CD4-positive, alpha-beta T cell treated with Interleukin-1 beta for 1 hour (primary cell): ENCODE data around the gene ITCH.
"Not testable (repeated sequence)": the region's sequence is repeated elsewhere in the genome, so short reads cannot be mapped to it uniquely, and the experiment has no call there.

ENCODE experiments used
- DNase-seq, 2 donors: peaks; one replicate each; pipeline ENCODE4 v3.0.0-alpha.2; 2020 to 2022

ITCH gene

DNA sequence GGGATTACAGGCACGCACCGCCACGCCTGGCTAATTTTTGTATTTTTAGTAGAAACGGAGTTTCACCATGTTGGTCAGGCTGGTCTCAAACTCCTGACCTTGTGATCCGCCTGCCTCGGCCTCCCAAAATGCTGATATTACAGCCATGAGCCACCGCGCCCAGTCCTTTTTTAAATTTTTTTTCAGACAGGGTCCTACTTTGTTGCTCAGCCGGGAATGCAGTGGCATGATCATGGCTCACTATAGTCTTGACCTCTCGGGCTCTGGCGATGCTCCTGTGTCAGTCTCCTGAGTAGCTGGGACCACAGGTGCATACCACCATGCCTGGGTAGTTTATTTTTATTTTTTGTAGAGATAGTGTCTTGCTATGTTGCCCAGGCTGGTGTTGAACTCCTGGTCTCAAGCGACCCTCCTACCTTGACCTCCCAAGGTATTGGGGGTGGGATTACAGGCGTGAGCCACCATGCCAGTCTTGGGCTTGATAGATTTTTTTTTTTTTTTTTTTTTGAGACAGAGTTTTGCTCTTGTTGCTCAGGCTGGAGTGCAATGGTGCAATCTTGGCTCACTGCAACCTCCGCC is 19.9 kb downstream of the ITCH start:
- not testable (repeated sequence) for DNase-seq

DNA sequence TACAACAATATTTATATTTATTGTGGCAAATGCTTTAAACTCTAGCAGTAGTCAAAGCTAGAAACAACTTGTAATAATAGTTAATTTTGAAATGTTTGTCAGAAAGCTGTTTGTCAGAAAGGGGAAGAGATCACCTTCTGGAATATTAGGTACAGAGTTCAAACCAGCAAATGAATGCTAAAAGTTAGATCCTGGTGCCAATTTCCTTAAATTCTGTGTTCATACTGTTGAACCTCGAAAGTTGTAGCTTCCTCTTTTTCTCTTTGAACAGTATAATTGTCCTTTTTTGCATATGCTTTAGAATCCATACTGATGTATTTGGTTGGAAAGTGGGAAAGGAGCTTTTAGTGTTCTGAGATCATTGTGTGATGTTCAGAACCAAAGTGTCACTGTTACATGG is 22.4 kb downstream of the ITCH start:
- no peak for DNase-seq

DNA sequence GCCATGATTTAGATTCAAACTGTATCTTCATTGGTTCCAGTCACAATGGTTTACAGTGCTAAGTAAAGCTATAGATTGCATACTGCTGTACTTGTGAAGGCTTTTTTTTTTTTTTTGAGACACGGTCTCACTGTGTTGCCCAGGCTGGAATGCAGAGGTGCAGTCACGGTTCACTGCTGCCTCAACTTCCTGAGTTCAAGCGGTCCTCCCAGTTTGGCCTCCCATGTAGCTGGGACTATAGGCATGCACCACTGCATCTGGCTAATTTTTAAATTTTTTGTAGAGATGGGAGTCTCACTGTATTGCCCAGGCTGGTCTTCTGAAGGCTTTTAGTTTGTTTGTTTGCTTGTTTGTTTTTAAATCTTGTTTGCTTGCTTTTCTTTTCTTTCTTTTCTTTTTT is 24.9 kb downstream of the ITCH start:
- no peak for DNase-seq

DNA sequence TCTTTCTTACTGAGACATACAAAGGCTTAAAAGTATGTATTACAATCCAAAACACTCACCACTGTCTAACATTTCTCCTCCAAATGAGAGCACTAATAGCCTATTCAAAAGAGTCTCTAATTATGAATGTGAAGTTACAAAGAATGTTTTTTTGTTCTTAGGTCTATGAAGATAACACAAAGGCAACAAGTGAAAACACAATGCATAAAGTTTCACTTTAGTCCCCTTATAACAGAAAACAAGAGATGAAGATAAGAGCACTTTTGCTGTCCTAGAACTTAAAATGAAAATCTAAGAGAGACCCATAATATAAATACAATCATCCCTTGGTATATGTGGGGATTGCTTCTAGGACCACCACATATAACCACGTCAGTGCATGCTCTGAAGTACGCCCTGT is 25.6 kb downstream of the ITCH start:
- DNase-seq, result no peak

DNA sequence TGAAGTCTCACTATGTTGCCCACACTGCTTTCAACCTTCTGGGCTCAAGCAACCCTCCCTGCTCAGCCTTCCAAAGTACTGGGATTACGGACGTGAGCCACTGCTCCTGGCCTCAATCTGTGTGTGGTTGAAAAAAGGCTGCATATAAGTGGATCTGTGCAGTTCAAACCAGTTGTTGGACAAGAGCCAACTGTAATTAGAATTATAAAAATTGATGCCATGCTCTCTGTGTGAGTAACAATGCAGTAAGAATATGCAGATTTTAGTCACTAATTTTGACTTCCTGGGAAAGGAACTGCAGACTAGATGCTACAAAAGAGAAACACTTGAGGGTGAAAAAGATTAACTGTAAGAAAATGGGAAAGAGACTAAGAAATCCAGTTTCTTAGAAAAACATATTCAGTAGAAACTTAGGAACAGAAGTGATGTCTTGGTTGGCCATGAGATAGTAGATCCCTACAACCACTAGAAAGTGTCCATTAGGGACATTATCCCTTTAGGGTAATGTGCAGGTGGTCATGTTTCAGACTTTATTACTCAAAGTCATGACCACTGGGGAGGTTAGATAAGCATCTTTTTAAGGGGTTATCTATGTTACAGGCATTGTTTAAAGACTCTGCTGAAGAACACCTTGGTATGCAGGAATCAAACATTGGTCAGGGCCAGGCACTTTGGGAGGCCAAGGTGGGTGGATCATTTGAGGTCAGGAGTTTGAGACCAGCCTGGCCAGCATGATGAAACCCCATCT is 26.3 kb downstream of the ITCH start:
- no peak for DNase-seq

DNA sequence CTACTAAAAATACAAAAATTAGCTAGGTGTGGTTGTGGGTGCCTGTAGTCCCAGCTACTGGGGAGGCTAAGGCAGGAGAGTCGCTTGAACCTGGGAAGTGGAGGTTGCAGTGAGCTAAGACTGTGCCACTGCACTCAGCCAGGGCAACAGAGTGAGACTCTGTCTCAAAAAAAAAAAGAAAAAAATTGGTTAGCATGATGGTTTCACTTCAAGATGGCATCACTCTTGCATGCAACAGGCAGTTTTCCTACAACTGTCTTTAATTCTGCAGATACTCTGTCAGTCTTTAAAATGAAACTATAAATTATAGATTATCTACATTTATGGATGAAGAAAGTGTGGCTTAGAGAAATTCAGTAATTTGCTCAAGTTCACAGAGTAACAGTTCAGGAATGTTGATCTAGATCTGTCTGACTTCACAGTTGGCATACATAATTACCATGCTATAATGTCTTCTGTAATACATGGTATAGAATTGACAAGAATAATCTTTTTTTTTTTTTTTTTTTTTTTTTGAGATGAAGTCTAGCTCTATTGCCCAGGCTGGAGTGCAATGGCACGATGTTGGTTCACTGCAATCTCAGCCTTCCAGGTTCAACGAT is 27.0 kb downstream of the ITCH start:
- DNase-seq, result no peak

DNA sequence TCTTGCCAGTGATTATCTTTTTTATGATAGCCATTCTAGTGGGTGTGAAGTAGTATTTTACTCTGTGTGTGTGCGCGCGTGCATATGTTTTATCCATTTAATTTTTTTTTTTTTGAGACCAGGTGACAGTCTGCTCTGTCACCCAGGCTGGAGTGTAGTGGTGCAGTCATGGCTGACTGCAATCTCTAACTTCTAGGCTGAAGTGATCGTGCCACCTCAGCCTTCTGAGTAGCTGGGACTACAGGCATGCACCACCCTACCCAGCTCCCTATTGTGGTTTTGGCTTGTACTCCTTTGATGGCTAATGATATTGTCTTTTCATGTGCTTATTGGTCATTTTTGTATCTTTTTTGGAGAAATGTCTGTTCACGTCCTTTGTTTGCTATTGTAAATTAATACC is 33.3 kb downstream of the ITCH start:
- no peak for DNase-seq

DNA sequence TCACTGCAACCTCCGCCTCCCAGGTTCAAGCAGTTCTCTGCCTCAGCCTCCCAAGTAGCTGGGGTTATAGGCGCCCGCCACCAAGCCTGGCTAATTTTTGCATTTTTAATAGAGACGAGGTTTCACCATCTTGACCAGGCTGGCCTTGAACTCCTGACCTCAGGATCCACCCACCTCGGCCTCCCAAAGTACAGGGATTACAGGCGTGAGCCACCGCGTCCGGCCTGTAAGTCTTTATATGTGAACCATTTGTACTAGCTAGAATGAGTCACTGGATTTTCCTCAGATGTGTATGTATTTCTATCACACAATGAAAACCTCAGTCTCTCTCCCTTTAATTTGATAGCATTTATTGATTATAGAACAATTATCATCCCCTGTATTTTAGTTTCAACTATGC is 34.0 kb downstream of the ITCH start:
- no peak for DNase-seq

DNA sequence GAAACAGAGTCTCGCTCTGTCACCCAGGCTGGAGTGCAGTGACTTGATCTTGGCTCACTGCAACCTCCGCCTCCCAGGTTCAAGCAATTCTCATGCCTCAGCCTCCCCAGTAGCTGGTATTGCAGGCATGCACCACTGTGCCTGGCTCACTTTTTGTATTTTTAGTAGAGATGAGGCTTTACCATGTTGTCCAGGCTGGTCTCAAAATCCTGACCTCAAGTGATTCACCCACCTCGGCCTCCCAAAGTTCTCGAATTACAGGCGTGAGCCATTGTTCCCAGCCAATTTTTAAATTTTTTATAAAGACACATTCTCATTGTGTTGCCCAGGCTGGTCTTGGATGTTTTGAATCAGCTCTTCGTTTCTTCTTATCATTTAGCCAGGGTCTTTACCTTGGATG is 37.7 kb downstream of the ITCH start:
- DNase-seq, result not testable (repeated sequence)

DNA sequence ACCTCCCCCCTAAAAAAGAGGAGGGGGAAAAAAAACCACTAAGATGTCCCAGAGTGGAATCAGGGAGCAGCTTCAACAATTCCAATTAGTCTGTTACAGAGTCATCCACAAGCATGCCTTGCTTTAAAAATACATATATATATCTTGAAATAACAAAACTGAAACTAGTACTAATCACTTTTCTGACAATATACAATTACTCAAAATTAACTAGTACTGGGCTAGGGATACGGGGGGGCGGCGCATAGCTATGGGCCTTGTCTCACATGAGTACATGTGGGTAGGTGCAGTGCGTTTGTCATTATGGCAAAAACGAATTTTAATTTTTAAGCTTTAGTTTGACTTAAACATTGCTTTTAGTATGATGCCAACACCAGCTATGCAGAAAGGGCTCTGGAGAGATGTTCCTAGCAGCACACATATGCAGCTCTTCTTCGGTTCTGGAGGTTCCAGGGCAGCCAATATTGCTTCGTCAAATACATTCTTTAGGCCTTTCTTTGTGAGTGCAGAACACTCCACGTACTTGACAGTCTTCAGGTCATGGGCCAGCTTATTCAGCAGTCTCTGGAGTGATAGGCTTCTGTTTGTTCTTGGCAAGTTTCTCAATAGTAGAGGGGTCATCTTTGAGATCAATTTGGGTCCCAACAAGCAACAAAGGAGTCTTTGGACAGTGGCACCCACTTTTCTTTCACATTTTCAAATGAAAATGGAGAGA is 38.8 kb downstream of the ITCH start:
- no peak for DNase-seq

DNA sequence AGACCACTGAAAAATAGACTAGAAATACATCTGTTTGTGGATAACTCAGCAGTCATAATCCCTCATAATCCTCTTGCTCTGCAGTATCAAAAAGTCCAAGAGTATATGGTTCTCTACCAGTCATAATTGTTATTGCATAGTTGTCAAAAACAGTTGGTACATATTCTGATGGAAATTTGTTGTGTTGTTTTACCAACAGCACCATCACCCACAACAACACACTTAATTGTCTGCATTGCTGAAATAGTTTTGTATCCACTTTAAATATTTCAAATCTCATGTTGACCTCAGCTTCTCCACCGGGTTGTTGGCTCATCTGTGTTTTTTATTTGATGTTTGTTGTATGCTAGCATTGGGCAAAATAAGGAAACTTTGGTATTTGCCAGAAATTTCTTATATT is 39.4 kb downstream of the ITCH start:
- no peak for DNase-seq

DNA sequence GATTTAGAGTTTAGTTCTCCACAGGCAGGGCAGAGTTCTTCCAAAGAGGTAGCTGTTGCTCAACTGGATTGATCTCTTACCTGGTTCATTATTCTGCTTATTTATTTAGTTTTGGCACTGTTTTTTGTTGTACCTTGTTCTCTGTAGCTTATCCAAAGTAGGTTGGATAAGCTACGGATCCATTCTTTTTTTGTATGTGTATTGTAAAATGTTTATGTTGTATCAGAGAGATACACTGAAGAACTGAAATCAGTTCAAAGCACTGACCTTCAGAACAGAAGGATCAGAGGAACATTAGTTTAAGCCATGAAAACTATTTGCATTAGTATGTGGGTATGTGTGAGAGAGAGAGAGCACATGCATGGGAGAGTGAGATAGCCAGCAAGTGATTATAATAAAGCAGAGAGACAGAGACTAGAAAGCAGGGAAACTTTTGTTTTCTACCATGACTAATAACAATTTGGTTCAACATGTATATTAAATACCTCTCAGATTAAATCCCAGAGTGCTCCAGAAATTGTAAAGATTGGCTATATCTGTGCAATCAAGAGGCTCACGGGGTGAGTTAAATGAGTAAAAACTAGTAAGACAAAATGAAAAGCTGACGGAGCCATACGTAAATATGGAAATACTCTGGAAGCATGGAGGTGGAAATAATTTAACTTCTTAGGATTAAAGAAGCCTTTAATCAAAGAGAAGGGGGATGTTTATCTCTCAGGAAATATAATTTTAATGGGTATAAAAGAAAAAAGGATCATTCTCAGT is 40.2 kb downstream of the ITCH start:
- DNase-seq, result no peak

DNA sequence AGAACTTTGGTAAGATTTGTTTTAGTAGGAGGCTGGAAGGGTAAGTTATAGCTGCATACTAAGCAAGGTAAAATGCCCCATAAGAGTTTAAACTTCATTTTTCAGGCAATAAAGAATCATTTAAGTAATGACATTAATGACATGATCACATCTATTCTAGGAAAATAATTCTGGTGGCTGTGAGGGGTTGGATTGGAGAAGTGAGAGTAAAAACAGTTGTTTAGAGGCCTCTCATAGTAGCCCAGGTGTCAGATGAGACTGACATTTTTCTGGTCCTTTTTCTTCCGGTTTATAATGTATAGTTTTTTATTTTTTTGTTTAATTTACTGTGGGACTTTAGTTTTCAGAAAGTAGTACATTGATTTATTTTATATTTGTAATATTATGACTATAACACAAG is 40.8 kb downstream of the ITCH start:
- DNase-seq, result no peak

DNA sequence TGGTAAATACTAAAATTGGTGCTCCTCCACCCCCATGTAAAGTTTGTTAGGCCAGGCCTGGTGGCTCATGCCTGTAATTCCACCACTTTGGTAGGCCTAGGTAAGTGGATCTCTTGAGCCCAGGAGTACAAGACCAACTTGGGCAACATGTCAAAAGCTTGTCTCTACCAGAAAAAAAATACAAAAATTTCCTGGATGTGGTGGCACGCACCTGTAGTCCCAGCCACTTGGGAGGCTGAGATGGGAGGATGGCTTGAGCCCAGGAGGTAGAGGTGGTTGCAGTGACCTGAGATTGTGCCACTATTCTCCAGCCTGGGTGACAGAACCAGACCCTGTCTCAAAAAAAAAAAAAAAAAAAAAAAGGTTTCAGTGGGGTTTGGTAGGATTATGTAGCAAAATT is 41.7 kb downstream of the ITCH start:
- no peak for DNase-seq

DNA sequence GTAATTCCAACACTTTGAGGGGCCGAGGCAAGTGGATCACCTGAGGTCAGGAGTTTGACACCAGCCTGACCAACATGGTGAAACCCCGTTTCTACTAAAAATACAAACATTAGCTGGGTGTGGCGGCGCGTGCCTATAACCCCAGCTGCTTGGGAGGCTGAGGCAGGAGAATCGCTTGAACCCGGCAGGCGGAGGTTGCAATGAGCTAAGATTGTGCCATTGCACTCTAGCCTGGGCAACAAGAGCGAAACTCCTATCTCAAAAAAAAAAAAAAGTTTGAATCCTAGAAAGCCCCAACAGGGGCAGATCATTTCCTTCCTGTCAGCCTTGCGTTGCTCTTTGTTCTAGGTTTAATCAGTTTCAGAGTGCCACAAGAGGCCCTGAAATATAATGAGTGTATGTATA is 42.2 kb downstream of the ITCH start:
- peak; percentile 20 to 58 for DNase-seq

DNA sequence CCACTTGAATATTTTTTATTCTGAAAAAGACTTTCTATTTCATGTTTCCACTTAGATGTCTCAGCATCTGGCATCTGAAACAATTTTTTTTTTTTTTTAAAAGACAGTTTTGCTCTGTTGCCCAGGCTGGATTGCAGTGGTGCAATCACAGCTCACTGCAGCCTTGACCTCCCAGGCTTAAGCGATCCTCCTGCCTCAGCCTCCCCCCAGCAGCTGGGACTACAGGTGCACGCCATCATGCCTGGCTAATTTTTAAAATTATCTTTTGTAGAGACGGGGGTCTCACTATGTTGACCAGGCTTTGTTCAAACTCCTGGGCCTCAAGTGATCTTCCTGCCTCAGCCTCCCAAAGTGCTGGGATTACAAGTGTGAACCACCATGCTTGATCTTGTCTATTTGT is 42.9 kb downstream of the ITCH start:
- not testable (repeated sequence) for DNase-seq

DNA sequence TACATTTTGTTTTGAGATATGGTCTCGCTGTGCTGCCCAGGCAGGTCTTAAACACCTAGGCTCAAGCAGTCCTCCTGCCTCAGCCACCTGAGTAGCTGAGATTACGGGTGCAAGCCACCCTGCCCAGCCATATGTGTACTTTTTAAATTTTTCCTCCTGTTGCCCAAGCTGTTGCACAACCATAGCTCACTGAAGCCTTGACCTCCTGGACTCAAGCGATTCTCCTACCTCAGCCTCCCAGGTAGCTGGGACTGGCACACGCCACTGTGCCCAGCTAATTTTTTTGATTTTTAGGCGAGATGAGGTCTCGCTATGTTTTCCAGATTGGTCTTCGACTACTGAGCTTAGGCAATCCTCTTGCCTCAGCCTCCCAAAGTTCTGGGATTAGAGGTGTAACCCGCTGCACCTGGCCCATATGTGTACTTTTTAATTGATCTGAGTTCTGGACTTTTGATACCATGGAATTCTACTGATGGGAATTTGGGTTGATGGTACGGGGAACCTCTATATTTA is 44.9 kb downstream of the ITCH start:
- DNase-seq, result no peak

DNA sequence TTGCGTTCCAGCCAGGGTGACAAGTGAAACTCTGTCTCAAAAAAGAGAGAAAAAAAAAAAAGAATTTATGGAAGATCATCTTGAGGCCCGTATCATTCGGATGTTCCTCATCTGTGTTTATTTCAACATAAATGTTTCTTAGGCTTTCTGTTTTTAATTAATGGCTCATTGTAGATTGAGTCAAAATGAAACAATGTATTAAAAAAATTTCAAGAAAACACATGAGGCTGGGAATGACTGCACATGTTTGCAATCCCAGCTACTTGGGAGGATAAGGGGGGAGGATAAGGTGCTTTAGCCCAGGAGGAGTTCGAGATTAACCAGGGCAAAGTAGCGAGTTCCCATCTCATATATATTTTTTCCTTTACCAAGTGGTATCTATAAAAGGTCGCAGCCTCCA is 47.3 kb downstream of the ITCH start:
- no peak for DNase-seq

DNA sequence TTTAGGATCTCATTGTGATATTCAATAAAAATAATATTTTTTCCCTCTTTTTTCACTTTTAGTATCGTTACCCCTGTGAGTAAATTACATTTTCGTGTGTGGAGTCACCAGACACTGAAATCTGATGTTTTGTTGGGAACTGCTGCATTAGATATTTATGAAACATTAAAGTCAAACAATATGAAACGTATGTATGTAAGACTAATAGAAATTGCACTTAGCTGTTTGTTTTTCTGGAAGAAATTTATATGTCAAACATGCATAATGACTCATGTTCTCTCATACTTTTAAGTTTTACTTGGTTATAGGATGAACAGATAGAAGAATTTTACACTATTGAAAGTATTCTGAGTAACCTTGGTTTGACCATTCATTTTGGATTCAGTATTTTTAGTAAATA is 49.4 kb downstream of the ITCH start:
- no peak for DNase-seq

DNA sequence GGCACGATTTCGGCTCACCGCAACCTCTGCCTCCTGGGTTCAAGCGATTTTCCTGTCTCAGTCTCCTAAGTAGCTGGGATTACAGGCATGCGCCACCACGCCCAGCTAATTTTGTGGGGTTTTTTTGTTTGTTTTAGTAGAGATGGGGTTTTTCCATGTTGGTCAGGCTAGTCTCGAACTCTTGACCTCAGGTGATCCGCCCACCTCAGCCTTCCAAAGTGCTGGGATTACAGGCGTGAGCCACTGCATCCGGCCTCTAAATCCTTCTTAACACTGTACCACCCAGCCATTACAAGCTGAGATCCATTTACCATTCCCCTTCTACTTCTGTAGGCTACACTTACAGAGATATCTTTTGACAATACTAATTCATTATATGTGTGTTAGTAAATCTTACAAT is 51.5 kb downstream of the ITCH start:
- not testable (repeated sequence) for DNase-seq

DNA sequence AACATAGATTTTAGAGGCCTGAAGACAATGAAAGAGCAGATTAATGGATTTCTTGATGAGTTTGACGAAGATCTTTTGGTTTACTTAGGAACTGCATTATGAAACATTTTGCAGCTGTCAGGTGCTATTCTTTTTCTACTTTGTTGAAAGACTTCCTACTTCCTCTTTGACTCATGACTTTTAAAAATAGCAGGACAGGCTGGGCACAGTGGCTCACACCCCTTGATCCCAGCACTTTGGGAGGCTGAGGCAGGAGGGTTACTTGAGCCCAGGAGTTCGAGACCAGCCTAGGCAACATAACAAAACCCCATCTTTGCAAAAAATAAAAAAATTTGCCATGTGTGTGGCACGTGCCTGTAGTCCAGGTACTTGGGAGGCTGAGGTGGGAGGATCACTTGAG is 52.0 kb downstream of the ITCH start:
- no peak for DNase-seq

DNA sequence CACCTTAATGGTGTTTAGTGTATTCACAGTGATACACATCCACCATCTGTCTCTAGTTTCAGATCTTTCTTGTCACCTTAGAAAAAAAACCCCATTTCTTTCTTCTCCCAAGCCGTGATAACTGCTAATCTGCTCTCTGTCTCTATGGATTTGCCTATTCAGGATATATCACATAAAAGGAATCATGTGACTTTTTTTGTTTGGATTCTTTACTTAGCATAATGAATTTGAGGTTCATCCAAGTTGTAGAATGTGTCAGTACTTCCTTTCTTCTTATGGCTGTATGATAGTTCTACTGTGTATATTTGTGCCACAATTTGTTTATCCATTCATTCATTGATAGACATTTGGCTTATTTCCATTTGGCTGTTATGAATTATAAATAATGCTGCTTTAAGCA is 57.1 kb downstream of the ITCH start:
- no peak for DNase-seq

DNA sequence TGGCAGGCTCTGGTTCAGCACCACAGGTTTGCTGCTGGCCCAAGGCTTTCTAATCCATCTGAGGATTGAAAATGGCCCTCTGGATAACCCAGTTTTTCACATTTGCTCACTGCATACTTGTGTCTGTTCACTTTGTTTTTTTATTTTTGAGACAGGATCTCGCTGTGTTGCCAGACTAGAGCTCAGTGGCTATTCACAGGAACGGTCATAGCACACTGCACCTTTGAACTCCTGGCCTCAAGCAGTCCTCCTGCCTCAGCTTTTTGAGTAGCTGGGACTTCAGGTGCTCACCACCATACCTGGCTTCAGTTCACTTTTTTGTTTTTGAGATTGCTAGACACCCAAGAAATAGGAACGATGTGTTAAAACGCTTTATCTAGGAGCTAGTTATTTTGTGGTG is 57.9 kb downstream of the ITCH start:
- no peak for DNase-seq
